ENCODE data around the gene SPG21. TPM values are rescaled to one million over a fixed set of nuclear protein-coding genes. Genes with fewer than 3 reads are reported as not detected.

The SPG21 gene
- polyA plus RNA-seq, 1 donor from 2014 or later: 67.7 TPM

GRCh38 chr15:64938192-64938591, 51.5 kb downstream of the SPG21 start:
- no peaks in the 10 kb centered on the region for H4K20me1 ChIP-seq (ENCODE audit: insufficient read depth)
- no peak overlapping the region for H3K9ac ChIP-seq (ENCODE audit: low read length)
- no peaks in the 10 kb centered on the region for H3K36me3 ChIP-seq (ENCODE audit: insufficient read depth, low read length)
- no peak overlapping the region for H3K27ac ChIP-seq (ENCODE audit: low read length)
- no peaks in the 10 kb centered on the region for H3F3A ChIP-seq (ENCODE audit: insufficient read depth, low read length, poor library complexity, severe bottlenecking)
- no peak overlapping the region for H2AFZ ChIP-seq (ENCODE audit: low read depth, low read length)
- no peaks in the 10 kb centered on the region for H3K27me3 ChIP-seq (ENCODE audit: insufficient read depth, low read depth, low read length)
- no peak overlapping the region for H3K4me3 ChIP-seq (ENCODE audit: low read length)
- H3K9me2 ChIP-seq (ENCODE audit: insufficient read depth, low read length): no peaks in the 10 kb centered on the region
- H3K4me2 ChIP-seq (ENCODE audit: low read length): no peak overlapping the region
- H3K79me2 ChIP-seq (replicated peaks; ENCODE audit: insufficient read depth, low read length): no peaks in the 10 kb centered on the region
- no peaks in the 10 kb centered on the region for H3K9me3 ChIP-seq (ENCODE audit: low read length)
- TF ChIP-seq RAD21 (conservative IDR thresholded peaks at IDR 0.05): no peak
- TF ChIP-seq, protein P1, sequence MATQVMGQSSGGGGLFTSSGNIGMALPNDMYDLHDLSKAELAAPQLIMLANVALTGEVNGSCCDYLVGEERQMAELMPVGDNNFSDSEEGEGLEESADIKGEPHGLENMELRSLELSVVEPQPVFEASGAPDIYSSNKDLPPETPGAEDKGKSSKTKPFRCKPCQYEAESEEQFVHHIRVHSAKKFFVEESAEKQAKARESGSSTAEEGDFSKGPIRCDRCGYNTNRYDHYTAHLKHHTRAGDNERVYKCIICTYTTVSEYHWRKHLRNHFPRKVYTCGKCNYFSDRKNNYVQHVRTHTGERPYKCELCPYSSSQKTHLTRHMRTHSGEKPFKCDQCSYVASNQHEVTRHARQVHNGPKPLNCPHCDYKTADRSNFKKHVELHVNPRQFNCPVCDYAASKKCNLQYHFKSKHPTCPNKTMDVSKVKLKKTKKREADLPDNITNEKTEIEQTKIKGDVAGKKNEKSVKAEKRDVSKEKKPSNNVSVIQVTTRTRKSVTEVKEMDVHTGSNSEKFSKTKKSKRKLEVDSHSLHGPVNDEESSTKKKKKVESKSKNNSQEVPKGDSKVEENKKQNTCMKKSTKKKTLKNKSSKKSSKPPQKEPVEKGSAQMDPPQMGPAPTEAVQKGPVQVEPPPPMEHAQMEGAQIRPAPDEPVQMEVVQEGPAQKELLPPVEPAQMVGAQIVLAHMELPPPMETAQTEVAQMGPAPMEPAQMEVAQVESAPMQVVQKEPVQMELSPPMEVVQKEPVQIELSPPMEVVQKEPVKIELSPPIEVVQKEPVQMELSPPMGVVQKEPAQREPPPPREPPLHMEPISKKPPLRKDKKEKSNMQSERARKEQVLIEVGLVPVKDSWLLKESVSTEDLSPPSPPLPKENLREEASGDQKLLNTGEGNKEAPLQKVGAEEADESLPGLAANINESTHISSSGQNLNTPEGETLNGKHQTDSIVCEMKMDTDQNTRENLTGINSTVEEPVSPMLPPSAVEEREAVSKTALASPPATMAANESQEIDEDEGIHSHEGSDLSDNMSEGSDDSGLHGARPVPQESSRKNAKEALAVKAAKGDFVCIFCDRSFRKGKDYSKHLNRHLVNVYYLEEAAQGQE (IDR thresholded peaks at IDR 0.05; ENCODE audit: borderline replicate concordance): no peak
- TF ChIP-seq MXI1 (conservative IDR thresholded peaks at IDR 0.05; ENCODE audit: poor library complexity, severe bottlenecking): no peak
- TF ChIP-seq TAF1 (IDR thresholded peaks at IDR 0.05; ENCODE audit: low read depth): no peak
- TF ChIP-seq EP300 (conservative IDR thresholded peaks at IDR 0.05; ENCODE audit: poor library complexity, severe bottlenecking): no peak
- no peak for TF ChIP-seq SMC3 (conservative IDR thresholded peaks at IDR 0.05; ENCODE audit: poor library complexity)
- no peak for TF ChIP-seq EZH2 (IDR thresholded peaks at IDR 0.05; ENCODE audit: borderline replicate concordance, insufficient read depth, low read length, poor library complexity, severe bottlenecking)
- no peak for TF ChIP-seq POLR2AphosphoS5 (IDR thresholded peaks at IDR 0.05)
- TF ChIP-seq, protein P2, sequence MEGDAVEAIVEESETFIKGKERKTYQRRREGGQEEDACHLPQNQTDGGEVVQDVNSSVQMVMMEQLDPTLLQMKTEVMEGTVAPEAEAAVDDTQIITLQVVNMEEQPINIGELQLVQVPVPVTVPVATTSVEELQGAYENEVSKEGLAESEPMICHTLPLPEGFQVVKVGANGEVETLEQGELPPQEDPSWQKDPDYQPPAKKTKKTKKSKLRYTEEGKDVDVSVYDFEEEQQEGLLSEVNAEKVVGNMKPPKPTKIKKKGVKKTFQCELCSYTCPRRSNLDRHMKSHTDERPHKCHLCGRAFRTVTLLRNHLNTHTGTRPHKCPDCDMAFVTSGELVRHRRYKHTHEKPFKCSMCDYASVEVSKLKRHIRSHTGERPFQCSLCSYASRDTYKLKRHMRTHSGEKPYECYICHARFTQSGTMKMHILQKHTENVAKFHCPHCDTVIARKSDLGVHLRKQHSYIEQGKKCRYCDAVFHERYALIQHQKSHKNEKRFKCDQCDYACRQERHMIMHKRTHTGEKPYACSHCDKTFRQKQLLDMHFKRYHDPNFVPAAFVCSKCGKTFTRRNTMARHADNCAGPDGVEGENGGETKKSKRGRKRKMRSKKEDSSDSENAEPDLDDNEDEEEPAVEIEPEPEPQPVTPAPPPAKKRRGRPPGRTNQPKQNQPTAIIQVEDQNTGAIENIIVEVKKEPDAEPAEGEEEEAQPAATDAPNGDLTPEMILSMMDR (IDR thresholded peaks at IDR 0.05; ENCODE audit: poor library complexity, severe bottlenecking): no peak

DNA sequence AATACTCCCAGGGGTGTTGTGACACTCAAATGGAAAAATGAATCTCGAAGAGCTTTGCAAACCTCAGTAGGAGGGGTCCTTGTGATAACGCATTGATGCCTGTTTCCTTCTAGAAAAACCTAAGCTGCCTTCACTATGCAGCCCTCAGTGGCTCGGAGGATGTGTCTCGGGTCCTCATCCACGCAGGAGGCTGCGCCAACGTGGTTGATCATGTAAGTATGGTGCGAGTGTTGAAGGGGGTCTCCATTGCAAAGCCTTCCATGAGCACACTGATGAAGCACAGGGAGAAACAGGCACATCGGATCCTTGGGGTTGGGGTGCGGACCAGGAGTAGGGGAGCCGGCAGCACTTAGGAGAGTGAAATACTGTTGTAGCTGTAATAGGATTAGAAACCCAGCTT, 55.7 kb downstream of the SPG21 start:
- no peak overlapping the region for H3K27ac ChIP-seq (ENCODE audit: low read length)
- H3K9me3 ChIP-seq (ENCODE audit: low read length): no peaks in the 10 kb centered on the region
- TF ChIP-seq EP300 (conservative IDR thresholded peaks at IDR 0.05; ENCODE audit: poor library complexity, severe bottlenecking): no peak
- TF ChIP-seq, protein P1 (IDR thresholded peaks at IDR 0.05; ENCODE audit: borderline replicate concordance): no peak
- TF ChIP-seq TAF1 (IDR thresholded peaks at IDR 0.05; ENCODE audit: low read depth): no peak
- no peak for TF ChIP-seq RAD21 (conservative IDR thresholded peaks at IDR 0.05)
- TF ChIP-seq POLR2AphosphoS5 (IDR thresholded peaks at IDR 0.05): no peak
- TF ChIP-seq, protein P2 (IDR thresholded peaks at IDR 0.05; ENCODE audit: poor library complexity, severe bottlenecking): no peak
- no peak for TF ChIP-seq EZH2 (IDR thresholded peaks at IDR 0.05; ENCODE audit: borderline replicate concordance, insufficient read depth, low read length, poor library complexity, severe bottlenecking)
- no peak for TF ChIP-seq MXI1 (conservative IDR thresholded peaks at IDR 0.05; ENCODE audit: poor library complexity, severe bottlenecking)

More for the DNA sequence above, 55.7 kb downstream of the SPG21 start:
- Histone ChIP-seq H3K36me3 (ENCODE audit: insufficient read depth, low read length) (no peaks in the 10 kb centered on the region), H3K79me2 (replicated peaks; ENCODE audit: insufficient read depth, low read length) (no peaks in the 10 kb centered on the region), H4K20me1 (ENCODE audit: insufficient read depth) (no peaks in the 10 kb centered on the region), H3K4me3 (ENCODE audit: low read length) (no peak overlapping the region), H3K9me2 (ENCODE audit: insufficient read depth, low read length) (no peaks in the 10 kb centered on the region), H3K4me2 (ENCODE audit: low read length) (no peak overlapping the region), H3K27me3 (ENCODE audit: insufficient read depth, low read depth, low read length) (no peaks in the 10 kb centered on the region), H2AFZ (ENCODE audit: low read depth, low read length) (no peak overlapping the region), H3F3A (ENCODE audit: insufficient read depth, low read length, poor library complexity, severe bottlenecking) (no peaks in the 10 kb centered on the region), H3K9ac (ENCODE audit: low read length) (no peak overlapping the region)
